GM18502 (cell line): ENCODE results near the gene CHST6.
"Not testable (repeated sequence)": the region's sequence is repeated elsewhere in the genome, so short reads cannot be mapped to it uniquely, and the experiment has no call there.

Source experiments
- ATAC-seq: cut with Tn5 transposase; IDR thresholded peaks from one replicate; pipeline ENCODE4 v1.9.1; 2021; ENCODE audit warnings: mild to moderate bottlenecking; ENCODE audit not compliant: unreplicated experiment, poor library complexity

The CHST6 gene

GRCh38 chr16:75506107-75506506 lies 10.9 kb upstream of the CHST6 start:
- ATAC-seq = no peak

GRCh38 chr16:75503801-75504200 lies 8.6 kb upstream of the CHST6 start:
- no peak for ATAC-seq

DNA sequence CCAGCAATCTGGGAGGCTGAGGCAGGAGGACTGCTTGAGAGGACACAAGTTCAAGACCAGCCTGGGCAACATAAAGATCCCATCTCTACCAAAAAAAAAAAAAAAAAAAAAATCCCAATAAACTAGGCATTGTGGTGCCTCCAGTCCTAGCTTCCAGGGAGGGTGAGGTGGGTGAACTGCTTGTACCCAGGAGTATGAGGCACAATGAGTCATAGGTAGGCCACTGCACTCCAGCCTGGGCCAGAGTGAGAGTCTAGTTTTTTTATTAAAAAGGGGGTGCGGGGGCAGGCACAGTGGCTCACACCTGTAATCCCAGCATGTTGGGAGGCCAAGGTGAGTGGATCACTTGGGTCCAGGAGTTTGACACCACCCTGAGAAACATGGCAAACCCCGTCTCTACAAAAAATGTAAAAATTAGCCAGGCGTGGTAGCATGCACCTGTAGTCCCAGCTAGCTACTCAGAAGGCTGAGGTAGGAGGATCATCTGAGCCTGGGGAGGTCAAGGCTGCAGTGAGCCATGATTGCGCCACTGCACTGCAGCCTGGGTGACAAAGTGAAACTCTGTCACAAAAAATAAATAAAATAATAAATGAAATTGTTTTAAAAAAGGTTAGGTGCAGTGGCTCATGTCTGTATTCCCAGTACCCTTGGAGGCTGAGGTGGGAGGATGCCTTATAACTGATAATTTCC lies 7.8 kb upstream of the CHST6 start:
- ATAC-seq = no peak

- not testable (repeated sequence) for ATAC-seq
Measured at GRCh38 chr16:75501820-75502219, 6.6 kb upstream of the CHST6 start.

DNA sequence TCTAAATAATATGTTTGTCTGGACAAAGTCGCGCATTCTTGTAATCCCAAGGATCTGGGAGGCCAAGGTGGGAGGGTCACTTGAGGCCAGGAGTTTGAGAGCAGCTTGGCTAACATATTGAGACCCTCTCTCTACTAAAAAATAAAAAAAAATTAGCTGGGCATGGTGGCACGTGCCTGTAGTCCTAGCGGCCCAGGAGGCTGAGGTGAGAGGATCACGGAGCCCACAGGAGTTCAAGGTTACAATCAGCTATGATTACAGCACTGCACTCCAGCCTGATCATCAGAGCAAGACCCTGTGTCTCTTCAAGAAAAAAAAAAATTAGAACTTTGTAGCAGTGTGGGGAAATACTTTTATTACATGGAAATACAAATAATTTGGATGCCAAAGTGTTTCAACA lies 6.1 kb upstream of the CHST6 start:
- no peak for ATAC-seq

GRCh38 chr16:75498605-75499322 lies 3.5 kb upstream of the CHST6 start:
- not testable (repeated sequence) for ATAC-seq

GRCh38 chr16:75497558-75497957 lies 2.3 kb upstream of the CHST6 start:
- no peak for ATAC-seq

- ATAC-seq = no peak
Measured at GRCh38 chr16:75494661-75495075, 573 bp downstream of the CHST6 start.

GRCh38 chr16:75494184-75494583 lies 1.1 kb downstream of the CHST6 start:
- no peak for ATAC-seq

GRCh38 chr16:75491876-75492275 lies 3.4 kb downstream of the CHST6 start:
- ATAC-seq = no peak

GRCh38 chr16:75488322-75488721 lies 6.9 kb downstream of the CHST6 start:
- no peak for ATAC-seq

DNA sequence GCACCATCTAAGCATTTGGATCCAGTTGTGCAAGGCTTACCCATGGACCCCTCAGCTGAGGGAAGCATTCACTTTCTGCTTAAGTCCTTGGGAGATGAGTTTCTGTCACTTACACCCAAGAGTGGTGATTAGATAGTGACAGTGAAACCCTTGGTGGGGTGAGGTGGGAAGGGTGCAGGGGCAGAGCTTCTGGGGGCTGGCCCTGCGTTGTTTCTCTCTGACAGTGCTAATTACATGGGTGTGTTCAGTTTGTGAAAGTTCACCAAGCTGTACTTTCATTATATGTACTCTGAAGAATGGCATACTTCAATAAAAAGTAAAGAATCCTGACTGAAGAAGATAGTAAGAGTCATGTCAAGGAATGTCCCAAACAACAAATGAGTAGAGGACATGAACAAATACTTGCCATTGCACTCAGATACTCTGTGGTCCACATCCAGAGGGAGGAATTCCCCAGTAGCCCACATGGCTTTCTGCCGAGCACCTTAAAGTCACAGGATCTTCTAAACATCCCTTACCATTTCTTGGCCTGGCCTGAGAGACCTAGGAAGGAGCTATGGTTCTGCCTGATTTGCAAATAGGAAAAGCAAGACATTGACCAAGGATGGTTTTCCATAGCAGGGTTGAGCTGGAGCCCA lies 8.4 kb downstream of the CHST6 start:
- peak; percentile 55 for ATAC-seq

- no peak for ATAC-seq
Measured at GRCh38 chr16:75486014-75486675, 9.1 kb downstream of the CHST6 start.

DNA sequence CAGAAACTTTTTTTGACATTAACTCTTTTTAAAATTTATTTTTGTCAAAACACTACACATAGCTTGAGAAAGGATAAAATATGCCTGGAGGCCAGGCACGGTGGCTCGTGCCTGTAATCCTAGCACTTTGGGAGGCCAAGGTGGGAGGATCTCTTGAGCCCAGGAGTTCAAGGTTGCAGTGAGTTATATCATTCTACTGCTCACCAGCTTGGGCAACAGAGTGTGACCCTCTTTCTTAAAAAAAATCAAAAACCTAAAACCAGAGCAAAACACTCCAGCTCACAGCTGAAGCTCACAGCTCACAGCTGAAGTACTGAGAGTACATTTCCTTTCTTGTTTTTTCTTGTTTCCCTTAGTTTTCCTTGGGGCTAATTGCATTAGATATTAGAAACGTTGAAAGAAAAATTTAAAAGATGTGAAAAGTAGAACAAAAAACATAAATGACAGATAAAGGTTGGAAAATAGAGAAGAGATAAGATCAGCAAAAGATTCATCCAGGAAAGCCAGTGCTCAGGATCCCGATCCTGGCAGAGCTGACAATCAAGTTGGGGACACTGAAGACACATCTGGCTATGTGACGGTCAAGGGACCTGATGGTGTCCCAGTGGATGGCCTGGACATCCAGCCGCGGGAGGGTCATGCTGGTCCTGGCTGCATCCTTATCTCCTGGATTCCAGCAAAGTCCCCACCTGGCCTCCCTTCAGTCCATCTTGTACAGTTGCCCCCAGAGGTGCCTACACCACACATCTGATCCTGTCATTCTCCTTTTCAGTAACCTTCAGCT lies 9.8 kb downstream of the CHST6 start:
- ATAC-seq = peak; percentile 54

- no peak for ATAC-seq
Measured at GRCh38 chr16:75483222-75483621, 12.0 kb downstream of the CHST6 start.

DNA sequence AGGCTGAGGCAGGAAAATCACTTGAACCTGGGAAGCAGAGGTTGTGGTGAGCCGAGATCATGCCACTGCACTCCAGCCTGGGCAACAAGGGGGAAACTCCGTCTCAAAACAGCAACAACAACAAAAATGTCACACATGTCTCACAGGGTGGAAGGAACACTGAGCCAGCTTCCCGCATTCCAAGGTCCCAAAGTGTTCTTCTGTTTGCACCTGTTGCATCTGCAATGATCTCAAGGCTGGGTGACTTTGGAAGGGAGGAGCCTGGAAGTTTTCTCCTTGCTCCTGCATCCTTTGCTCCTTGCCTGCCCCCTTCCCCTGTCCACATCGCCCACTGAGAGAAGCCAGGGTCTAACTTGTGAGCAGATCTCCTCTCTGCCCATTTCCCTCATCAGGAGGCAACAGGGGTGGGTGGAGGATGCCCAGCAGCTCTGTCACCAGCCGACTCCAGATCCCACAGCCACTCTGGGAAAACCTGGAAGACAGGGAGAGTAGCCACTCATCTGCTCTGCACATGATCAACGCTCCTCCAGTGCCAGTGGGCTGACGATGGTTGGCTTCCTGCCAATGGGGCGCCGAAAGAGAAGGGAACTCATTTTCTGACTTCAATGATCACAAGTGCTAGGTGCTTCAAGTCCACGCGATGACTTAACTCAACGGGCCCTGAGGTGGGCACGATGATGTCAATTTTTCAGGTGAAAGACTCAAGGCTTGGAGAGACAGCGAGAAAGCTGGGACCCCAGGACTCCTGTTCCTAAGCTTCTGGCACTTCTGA lies 12.6 kb downstream of the CHST6 start:
- ATAC-seq = no peak

GRCh38 chr16:75481475-75481874 lies 13.8 kb downstream of the CHST6 start:
- ATAC-seq = no peak

DNA sequence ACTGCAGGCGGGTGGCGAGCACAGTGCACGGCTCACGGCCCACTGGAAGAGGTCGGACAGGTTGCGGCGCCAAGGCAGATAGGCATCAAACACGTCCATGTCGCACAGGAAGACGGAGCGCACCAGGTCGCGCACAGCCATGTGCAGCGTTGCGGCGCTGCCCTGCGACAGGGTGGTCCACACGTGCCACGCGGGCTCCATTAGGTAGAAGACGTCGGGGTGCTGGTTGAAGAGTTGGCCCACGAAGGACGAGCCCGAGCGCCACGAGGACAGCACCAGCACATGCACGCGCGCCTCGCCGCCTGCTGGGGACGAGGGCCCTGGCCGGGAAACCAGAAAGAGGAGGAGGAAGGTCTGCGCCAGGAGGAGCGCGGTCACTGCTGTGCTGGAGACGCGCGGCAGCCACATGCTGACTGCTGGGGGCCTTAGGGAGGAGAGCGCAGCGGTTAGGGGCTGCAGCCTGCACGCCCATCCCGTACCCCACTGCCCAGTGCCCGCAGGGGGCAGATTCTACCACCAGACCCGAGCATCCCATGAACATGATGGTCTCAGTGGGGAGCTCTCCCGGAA lies 15.7 kb downstream of the CHST6 start:
- no peak for ATAC-seq
